Suppressor macrophage (primary cell): Measurements from ENCODE around the gene PALMD.
A peak's percentile ranks its signal among the peaks of the same experiment; 100 is the strongest.

Source experiments
- DNase-seq, 4 experiments: peaks; one replicate each; pipeline ENCODE4 v3.0.0-alpha.2; 2020 to 2022

The PALMD gene

GRCh38 chr1:99635664-99636063 is 10.2 kb upstream of the PALMD start:
- no peak for DNase-seq

GRCh38 chr1:99636647-99637175 is 9.2 kb upstream of the PALMD start:
- no peak for DNase-seq

- no peak for DNase-seq
Measured at GRCh38 chr1:99638853-99639252, 7.1 kb upstream of the PALMD start.

GRCh38 chr1:99639408-99639807 is 6.5 kb upstream of the PALMD start:
- DNase-seq, result no peak

- DNase-seq, result no peak
Measured at GRCh38 chr1:99639945-99640344, 6.0 kb upstream of the PALMD start.

GRCh38 chr1:99640672-99641071 is 5.2 kb upstream of the PALMD start:
- no peak for DNase-seq

- DNase-seq, result no peak
Measured at GRCh38 chr1:99641558-99641957, 4.4 kb upstream of the PALMD start.

- DNase-seq, result no peak
Measured at GRCh38 chr1:99642053-99642452, 3.9 kb upstream of the PALMD start.

GRCh38 chr1:99643021-99643779 is 2.7 kb upstream of the PALMD start:
- no peak for DNase-seq

- DNase-seq, result no peak
Measured at GRCh38 chr1:99644279-99645004, 1.5 kb upstream of the PALMD start.

- peak in 1 of 4 experiments; percentile 1 for DNase-seq
Measured at GRCh38 chr1:99645203-99645602, 710 bp upstream of the PALMD start.

GRCh38 chr1:99646868-99647267 is 955 bp downstream of the PALMD start:
- no peak for DNase-seq

- DNase-seq, result no peak
Measured at GRCh38 chr1:99647490-99647889, 1.6 kb downstream of the PALMD start.

- DNase-seq, result no peak
Measured at GRCh38 chr1:99648107-99648506, 2.2 kb downstream of the PALMD start.

- no peak for DNase-seq
Measured at GRCh38 chr1:99650030-99650429, 4.1 kb downstream of the PALMD start.

- DNase-seq, result no peak
Measured at GRCh38 chr1:99650773-99651437, 5.0 kb downstream of the PALMD start.

GRCh38 chr1:99652881-99653281 is 7.0 kb downstream of the PALMD start:
- DNase-seq, result no peak

GRCh38 chr1:99655376-99655775 is 9.5 kb downstream of the PALMD start:
- DNase-seq, result no peak

GRCh38 chr1:99656701-99657100 is 10.8 kb downstream of the PALMD start:
- DNase-seq, result no peak

- DNase-seq, result no peak
Measured at GRCh38 chr1:99657213-99658030, 11.5 kb downstream of the PALMD start.

GRCh38 chr1:99658031-99658290 is 12.0 kb downstream of the PALMD start:
- DNase-seq, result no peak

GRCh38 chr1:99659755-99660210 is 13.9 kb downstream of the PALMD start:
- DNase-seq, result no peak

- no peak for DNase-seq
Measured at GRCh38 chr1:99660496-99660895, 14.6 kb downstream of the PALMD start.
